ENCODE measurements around the gene HERC3. TPM values are rescaled to one million over a fixed set of nuclear protein-coding genes. Genes with fewer than 3 reads are reported as not detected.

The HERC3 gene
- total and polyA plus RNA-seq, 4 donors, result 5.1 to 22.1 (median 10.0) TPM

- TF ChIP-seq MAX (IDR thresholded peaks at IDR 0.05), result no peak
- TF ChIP-seq EGR1 (IDR thresholded peaks at IDR 0.05; ENCODE audit: low read depth in 2 of 2), result no peak
- TF ChIP-seq ATF3 (IDR thresholded peaks at IDR 0.05), result no peak
- TF ChIP-seq HNF4G (IDR thresholded peaks at IDR 0.05), result no peak
- TF ChIP-seq FOXA1 (IDR thresholded peaks at IDR 0.05), result no peak
- no peak for TF ChIP-seq FOXA2 (IDR thresholded peaks at IDR 0.05)
These were observed 127.1 kb downstream of the HERC3 start (continued) for GRCh38 chr4:88719381-88719780.

GRCh38 chr4:88720451-88721428 lies 128.5 kb downstream of the HERC3 start:
- TF ChIP-seq RXRA (IDR thresholded peaks at IDR 0.05) (peak; percentile 51 to 76), RAD21 (IDR thresholded peaks at IDR 0.05) (peak in 1 of 2 donors; percentile 6), HNF4A (conservative IDR thresholded peaks at IDR 0.05) (peak; percentile 34 to 63), ATF3 (IDR thresholded peaks at IDR 0.05) (no peak)
- no peak overlapping the region for H3K9ac ChIP-seq (ENCODE audit: low read depth in 1 of 2, low read length in 2 of 2)
- peak overlapping the region in 1 of 2 donors; percentile 10 for H3K27ac ChIP-seq (ENCODE audit: low read depth in 1 of 2, low read length in 2 of 2)
- H3K4me3 ChIP-seq (ENCODE audit: low read depth in 1 of 3, low read length in 3 of 3), result no peak overlapping the region
- no peaks in the 10 kb centered on the region for H3K27me3 ChIP-seq (ENCODE audit: control insufficient read depth in 4 of 4, insufficient read depth in 4 of 4, low read length in 3 of 4)
- DNase-seq (ENCODE audit: low spot score), result no peak
- H3K4me1 ChIP-seq (ENCODE audit: control insufficient read depth in 4 of 4, insufficient read depth in 4 of 4, low read length in 3 of 4), result peaks cover 4 to 19% (median 11%) of the 10 kb centered on the region in 4 donors
- peaks cover 4 to 17% (median 6%) of the 10 kb centered on the region in 4 donors for H3K36me3 ChIP-seq (ENCODE audit: control insufficient read depth in 4 of 4, insufficient read depth in 3 of 4, low read depth in 1 of 4, low read length in 3 of 4)
- 59% methylated on average over 10 of the region's 10 CpGs for WGBS
- H3K9me3 ChIP-seq (ENCODE audit: control insufficient read depth in 4 of 4, low read length in 3 of 4), result peaks cover 0 to 6% (median 3%) of the 10 kb centered on the region in 4 donors

- WGBS, result 90% methylated on average over 10 of the region's 10 CpGs
- Histone ChIP-seq H3K9me3 (ENCODE audit: control insufficient read depth in 4 of 4, low read length in 3 of 4) (peaks cover 0 to 2% (median 0%) of the 10 kb centered on the region in 4 donors), H3K27me3 (ENCODE audit: control insufficient read depth in 4 of 4, insufficient read depth in 4 of 4, low read length in 3 of 4) (no peaks in the 10 kb centered on the region), H3K36me3 (ENCODE audit: control insufficient read depth in 4 of 4, insufficient read depth in 3 of 4, low read depth in 1 of 4, low read length in 3 of 4) (peaks cover 4 to 18% (median 12%) of the 10 kb centered on the region in 4 donors), H3K9ac (ENCODE audit: low read depth in 1 of 2, low read length in 2 of 2) (no peak overlapping the region), H3K4me1 (ENCODE audit: control insufficient read depth in 4 of 4, insufficient read depth in 4 of 4, low read length in 3 of 4) (peaks cover 4 to 19% (median 11%) of the 10 kb centered on the region in 4 donors), H3K27ac (ENCODE audit: low read depth in 1 of 2, low read length in 2 of 2) (no peak overlapping the region), H3K4me3 (ENCODE audit: low read depth in 1 of 3, low read length in 3 of 3) (no peak overlapping the region)
- no peak for TF ChIP-seq HNF4G (IDR thresholded peaks at IDR 0.05)
- no peak for TF ChIP-seq RAD21 (IDR thresholded peaks at IDR 0.05)
- no peak for TF ChIP-seq REST (IDR thresholded peaks at IDR 0.05)
- no peak for TF ChIP-seq FOXA2 (IDR thresholded peaks at IDR 0.05)
- no peak for TF ChIP-seq NR2F2 (IDR thresholded peaks at IDR 0.05)
- DNase-seq (ENCODE audit: low spot score), result no peak
These were observed 130.0 kb downstream of the HERC3 start for GRCh38 chr4:88722276-88722780.

Data from liver (tissue), 9 donors.